ENCODE data around the gene GADD45GIP1.

Gene GADD45GIP1

DNA sequence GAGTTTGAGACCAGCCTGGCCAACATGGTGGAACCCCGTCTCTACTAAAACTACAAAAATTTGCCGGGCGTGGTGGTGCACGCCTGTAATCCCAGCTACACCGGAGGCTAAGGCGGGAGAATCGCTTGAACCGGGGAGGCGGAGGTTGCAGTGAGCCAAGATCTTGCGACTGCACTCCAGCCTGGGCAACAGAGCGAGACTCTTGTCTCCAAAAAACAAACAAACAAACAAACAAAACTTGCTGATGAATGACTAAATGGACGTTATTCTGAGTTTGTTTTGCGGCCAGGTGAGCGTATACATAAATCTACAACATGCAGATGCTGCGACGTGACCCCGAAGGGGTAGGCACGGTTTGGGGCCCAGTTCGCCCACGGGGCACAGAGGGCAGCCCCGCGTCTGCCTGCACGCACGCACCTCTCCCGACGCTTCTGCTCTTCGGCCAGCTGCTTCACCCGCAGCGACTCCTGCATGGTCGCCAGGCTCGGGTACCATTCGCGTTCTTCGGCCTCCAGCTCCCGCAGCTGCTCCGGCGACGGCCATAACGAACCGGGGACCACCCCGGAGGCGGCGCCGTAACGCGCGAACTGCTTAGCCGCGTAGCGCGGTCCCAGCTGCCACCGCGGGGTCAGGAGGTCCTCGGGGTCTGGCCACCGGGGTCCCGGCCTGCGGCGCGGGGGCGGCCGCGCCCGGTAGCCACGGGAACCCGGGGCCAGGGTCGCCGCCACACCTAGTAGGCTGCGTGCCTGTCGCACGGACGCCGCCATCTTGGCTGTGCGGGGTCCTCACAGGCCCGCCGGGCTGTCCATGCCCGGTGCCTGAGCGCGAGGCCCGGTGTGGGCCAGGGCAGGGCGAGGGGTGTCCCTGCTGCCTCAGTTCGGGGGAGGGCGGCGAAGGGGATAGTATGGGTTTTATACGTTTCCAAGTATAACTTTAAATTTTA is at the start of gene GADD45GIP1:
Gene GADD45GIP1 (minus strand): TSS at position 778 of the 943 bp plus-strand sequence. CDS start 11 bp downstream, at position 767.
- peak; percentile 40 for DNase-seq

DNA sequence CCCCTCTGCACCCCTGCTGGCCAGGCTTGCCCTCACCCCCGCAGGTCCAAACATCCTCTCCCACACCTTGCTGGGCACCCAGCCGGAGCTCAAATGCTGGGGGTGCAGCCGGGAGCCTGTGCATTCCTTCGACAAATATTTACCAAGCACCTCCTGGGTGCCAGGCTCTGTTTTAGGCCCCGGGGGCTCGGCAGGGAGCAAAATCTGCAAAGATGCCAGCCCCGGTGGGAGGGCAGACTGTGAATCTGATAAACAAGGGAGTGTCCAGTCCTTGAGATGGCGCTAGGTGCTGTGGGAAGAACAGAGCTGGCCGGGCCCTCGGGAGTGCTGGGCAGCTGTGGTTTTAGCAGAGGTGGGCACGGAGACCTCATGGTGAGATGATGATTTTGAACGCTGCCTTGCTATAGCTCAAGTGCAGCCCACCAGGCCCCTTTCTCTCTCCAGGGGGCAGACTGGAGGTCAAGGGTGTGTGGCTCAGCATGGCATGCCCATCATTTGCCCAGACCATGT is 48.9 kb upstream of the GADD45GIP1 start:
- no peak for DNase-seq

DNA sequence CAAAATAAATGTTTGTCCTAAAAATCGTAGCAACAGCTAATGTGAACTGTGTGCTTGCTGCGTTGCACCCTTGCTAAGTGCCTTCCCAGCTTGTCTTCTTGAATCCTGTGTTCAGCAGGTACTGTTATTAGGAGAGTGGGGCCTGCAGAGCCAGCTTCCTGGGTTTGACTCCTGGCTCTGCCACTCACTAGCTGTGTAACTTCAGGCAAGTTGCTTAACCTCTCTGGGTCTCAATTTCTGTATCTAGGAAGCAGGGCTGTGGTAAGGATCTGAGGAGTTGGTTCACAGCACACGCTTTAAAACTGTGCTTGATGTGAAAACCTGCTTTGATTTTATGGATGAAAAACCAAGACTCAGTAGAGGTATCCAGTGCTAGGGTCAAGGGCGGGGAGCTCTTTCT is 48.2 kb upstream of the GADD45GIP1 start:
- no peak for DNase-seq

DNA sequence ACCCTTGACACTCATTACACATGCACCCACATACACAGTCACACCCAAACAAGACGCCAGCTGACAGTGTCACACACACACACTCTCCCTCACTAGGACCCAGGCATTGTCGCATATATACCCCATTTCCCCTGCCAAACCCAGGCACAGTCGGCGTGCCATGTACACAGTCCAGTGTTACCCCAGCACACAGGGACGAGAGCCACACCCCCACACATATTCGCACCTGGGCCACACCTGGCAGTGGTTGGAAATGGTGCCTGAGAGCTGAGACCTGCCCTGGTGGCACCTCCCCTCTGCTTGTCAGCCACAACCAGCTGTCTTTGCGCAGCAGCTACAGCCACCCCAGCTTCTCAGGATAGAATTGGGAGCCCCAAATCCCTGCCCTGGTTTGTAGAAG is 47.2 kb upstream of the GADD45GIP1 start:
- no peak for DNase-seq

DNA sequence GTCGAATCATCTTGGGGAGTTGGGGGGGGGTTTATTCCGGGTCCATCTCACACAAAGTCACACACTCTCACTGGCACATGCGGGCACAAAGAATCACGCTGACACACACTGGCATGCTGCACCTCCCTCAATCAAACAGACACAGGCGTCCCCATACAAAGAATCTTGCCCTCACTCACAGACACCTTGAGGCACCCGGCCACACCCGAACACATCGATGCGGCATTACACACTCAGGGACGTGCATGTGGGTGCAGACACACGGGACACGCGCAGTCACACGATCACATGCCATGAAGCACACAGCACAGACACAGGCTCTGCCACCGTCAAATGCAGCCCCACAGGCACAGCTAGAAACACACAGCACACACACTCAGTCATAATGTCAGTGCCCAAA is 46.1 kb upstream of the GADD45GIP1 start:
- no peak for DNase-seq

DNA sequence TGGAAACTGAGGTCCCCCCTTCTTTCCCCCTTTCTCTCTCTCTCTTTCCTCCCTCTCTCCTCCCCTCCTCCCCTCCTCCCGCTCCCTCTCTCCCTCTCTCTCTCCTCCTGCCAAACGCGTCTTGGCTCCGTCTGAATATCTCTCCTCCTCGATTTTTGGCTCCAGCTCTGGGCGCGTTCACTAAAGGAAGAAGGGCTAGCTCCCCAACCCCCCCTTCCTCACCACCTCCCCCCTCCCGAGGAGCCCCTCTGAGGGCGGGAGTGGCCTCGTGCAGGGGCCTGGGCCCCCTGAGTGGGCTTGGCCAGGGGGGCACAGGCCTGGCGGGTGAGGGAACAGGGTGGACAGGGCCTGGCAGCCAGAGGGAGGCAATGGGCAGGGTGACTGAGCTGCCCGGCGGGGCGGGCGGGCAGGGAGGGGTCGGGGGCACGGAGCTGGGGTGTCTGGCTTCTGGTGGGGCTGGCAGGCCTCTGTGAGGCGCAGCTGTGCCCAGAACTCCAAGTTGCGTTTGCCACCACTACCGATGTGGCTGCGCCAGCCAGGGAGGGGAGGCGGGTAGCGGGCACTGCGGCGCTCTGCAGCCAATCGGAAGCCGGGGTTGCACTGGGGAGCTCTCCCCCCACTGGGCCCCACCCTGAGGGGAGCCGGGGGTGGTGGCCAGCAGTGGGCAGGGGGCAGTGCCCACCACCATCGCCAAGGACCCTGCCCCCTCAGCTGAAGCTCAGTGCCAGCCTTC is 45.3 kb upstream of the GADD45GIP1 start:
- no peak for DNase-seq

DNA sequence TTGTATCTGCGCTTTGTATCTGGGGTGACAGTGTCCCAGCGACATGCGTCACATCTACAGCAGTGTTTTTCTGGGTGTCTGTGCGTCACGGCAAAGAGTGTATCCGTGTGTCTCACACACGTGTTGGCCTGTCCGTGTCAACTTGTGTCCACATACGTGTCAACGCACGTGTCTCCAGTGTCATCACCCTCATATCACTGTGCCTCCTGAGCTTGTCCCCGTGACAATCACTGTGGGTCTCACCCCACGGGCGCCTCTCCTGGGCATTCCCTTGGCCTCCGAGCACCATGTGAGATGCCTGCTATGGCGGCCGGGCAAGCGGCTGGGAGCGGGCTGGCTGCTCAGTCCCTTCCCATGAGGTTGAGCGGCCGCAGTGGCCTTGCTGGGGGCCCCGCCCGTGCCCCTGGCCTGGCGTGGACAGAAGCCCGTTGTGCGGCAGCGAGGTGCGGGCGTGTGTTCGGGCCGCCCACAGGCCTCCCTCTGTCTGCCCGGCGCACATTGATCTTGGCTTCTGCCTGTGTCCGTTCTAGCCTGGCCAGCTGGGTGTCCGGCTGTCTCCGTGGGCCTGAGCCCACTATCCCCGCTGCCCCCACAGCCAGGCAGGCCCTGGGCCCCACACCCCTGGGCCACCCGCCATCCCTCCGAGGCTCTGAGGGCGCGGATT is 44.6 kb upstream of the GADD45GIP1 start:
- DNase-seq: no peak

DNA sequence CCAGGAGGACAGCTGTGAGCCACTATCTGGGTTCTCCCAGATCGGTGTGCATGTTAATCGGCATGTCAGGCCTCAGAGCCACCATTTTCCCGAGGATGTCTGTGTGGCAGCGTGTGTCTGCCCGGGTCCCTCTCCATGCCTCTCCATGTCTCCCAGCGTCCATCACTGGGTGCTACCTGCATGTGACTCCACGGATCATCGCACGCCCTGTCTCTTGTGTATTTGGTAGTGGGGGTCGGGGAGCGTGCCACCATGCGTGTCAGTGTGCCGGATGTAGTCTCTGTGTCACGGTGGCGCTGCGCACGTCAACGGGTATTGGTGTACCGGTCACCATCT is 44.1 kb upstream of the GADD45GIP1 start:
- DNase-seq: no peak

DNA sequence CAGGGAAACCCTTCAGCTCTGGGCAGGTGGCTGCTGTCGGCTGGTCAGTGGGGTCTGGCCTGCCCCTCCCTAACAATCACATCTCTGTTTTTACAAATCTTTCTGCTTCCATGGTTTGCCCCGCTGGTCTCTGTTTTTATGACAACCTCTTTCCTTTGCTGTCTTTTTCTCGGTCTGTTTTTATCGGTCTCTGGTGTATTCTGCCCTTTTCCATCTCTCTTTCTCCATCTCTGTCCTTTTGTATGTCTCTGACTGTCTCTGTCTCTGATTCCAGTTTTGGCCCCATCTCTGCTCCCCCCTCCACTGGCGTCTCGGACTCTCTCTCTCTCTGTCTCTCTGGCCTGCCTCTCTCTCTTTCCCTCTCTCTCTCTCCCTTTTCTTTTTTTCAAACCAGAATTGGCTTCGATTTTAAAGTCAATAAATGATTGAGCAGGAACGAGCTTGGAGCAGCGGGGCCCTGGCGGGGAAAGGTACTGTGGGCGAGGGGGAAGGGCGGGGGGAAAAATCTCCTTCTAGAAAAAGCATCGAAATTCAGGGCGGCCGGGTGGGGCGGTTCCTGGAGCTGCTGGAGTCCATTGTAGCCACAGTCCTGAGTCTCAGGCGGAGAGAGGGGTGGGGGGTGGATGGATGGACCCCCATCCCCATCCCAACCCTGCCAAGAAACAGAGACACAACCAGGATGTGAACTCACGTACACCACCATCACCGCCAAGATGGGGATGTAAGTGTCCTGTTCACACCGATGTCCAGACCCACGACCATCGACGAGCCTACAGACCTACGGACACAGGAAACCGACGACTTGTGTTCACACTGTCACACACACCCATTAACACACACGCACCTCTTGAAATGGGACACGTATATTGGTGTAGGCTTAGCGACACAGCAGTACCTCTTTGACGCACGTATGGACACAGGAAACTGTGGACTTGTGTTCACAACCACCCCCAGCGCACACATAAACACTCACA is 41.2 kb upstream of the GADD45GIP1 start:
- no peak for DNase-seq

DNA sequence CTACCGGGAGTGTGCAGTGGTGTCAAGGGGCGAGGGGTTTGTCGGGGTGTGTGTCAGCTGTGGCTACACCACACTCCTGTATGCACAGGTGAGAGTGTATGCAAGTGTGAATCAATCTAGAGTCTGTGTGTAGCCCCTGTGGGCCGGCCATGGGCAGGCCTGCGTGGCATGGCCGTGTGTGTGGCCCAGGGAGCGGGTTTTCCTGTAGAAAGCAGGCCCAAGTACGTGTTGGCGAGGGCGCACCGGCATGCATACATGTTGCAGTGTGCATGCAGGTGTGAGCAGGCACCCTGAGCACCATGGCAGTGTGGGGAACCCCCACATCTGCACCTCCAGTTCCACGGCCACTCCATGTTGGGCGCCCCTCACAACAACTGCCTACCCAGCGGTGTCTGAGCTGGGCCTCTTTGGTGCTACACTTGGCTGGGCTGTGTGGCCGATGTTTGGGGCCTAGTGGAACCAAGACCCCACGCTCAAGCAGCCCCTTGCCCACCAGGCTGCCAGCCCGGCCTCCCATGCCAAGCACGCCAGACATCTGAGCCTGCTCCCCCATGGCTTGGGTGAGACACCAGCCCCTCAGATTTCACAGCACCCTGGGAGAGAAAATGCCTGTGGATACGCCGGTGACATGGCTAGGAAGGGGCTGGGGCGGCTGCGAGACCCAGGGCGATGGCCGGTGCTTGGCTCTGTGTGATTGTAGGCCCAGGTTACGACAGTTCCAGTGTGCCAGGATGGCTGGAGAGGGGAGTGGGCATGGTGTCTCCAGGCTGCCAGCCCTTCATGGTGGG is 40.4 kb upstream of the GADD45GIP1 start:
- DNase-seq: no peak

DNA sequence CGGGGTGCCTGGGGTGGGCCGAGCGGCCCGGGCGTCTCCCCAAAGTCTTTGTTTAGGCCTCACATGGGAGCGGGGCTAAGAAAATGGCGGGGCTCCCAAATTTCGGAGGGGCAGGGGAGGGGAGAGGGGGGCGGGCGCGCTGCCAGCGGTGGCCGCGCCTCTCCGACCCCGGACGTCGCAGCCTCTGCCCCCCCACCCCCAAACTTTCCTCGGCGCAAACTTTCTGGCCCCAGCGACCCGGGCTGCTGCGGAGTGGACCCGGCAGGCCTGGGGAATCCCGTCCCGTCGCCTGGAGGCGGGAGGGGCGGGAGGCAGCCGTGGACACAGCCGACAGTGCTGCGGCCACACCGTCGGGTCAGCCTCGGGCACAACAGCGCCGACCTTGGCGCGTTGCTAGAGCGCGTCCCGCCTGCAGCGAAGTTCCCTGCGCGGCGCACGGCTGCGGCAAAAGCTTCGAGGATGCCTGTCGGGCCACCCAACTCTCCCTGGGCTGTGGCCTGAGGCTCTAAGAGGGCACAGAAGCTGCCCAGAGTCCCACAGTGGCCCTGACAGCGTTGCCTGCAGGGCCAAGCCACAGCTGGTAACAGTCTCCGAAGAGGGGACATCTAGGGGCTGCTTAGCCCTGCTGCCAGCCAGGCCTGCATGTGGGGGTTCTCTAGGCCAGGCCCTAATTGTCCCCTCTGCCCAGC is 39.5 kb upstream of the GADD45GIP1 start:
- no peak for DNase-seq

DNA sequence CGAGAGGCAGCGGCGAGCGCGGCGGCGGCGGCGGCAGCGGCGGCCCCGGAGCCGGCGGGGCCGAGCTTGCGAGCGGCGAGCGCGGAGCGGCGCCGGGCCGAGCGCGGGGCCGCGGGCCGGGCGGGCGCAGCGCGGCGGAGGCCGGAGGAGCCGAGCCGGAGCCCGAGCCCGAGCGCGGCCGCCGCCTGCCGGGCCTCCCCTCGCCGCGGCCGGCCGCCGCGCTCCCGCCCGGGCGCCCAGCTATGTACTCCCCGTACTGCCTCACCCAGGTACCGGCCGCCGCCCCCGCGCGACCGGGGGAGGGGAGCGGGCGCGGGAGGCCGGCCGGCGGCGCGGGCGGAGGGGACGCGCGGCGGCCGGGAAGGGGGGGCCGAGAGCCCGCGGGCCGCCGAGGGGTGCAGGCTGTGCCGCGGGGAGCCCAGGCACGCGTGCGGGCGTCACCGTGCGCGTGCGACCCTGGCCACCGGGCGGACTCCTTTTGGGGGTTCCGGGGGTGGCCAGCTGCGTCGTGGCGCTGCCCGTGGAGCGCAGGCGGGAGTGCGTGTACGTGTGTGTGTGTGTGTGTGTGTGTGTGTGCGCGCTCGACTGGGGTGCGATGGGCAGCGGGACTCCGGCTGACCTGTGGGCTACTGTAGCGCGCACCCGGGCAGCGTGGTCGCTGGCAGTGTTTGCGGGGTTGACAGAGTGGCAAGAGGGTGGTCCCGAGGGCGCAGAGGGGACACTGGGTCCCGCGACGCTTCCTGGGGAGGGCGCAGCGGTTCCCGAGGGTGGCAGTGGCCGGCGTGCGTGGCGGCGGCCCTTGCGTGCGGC is 38.8 kb upstream of the GADD45GIP1 start:
- DNase-seq: no peak

DNA sequence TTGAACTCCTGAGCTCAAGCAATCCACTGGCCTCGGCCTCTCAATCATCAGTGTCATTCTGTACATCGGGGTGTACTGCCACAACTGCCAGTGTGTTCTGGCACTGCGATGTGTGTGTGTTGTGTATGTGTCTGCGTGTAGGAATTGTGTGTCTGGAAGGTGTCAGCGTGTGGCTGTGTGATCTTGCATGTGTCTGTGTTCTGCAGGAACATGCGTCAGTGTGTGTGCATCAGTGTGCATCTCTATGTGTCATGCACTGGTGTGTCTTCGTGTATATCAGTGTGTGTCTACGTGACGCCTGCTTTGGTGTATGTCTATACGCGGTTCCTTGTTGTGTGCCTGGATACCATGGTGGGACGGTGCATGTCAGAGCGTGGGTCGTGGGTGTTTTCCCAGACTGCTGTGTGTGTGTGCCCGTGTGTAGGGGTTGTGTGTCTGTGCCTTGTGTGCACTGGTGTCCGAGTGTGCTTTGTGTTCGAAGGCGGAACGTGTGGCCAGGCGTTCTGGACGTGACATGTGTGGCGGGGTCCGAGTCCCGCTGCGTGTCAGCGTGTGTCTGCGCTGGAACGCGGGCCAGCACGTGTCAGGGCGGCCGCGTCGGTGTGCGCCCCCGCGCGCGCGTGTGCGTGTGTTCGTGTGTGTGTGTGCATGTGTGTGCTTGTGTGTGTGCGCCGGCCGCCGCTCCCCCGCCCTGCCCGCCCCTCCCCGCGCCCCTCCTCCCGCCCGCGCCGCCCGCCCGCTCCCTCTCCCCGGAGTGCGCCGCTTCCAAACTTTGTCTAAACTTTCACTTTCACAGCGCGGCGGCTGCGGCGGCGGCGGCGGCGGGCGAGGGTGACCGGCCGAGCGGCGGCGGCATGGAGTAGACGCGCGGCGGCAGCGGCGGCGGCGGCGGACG is 37.9 kb upstream of the GADD45GIP1 start, which contains the start of gene NFIX:
Gene NFIX (plus strand): TSS at position 775 of the 895 bp plus-strand sequence. CDS start 363 bp downstream, outside the sequence.
- peak; percentile 29 for DNase-seq

DNA sequence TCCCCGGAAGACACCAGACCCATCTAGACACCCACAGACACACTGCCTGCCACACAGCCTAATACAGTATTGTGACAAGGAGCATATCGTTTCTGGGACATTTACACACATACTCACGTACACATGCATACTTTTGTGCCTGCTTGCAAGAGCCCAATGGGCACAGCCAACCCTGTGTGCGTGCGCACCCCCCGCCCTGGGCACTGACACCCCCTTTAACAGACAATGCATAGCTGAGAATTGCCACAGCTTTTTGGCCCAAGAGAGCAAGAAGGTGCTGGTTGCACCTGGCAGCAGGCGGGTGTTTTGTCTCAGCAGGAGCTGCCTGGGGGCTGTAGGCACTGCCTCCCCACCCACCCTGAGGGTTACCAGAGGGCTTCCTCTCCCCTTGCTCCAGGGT is 36.5 kb upstream of the GADD45GIP1 start:
- no peak for DNase-seq

DNA sequence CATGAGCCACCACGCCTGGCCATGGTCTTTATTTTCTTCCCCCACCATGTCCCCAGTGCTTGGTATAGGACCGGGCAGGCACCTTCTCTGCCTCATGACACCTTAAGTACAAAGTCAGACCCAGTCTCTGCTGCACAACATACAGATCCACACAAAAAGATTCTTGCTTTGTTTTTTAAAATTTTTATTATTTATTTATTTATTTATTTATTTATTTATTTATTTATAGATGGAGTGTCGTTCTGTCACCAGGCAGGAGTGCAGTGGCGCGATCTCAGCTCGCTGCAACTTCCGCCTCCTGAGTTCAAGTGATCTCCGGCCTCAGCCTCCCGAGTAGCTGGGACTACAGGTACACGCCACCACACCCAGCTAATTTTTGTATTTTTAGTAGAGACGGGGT is 35.7 kb upstream of the GADD45GIP1 start:
- no peak for DNase-seq

DNA sequence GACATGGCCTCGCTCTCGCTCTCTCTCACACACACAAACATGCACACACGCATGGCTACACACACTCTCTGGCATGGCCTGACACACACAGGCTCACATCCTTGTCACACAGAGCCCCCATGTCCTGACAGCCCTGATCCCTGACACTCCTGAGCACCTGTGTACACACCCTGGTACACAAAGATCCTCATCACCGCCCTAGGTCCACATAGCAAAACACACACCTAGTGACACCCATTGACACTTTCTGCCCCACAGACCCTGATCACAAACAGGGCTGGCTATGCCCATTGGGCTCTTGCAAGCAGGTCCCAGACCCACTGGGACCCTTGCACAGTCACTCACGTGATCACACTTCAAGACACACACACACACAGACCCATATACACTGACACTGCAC is 34.3 kb upstream of the GADD45GIP1 start:
- no peak for DNase-seq

DNA sequence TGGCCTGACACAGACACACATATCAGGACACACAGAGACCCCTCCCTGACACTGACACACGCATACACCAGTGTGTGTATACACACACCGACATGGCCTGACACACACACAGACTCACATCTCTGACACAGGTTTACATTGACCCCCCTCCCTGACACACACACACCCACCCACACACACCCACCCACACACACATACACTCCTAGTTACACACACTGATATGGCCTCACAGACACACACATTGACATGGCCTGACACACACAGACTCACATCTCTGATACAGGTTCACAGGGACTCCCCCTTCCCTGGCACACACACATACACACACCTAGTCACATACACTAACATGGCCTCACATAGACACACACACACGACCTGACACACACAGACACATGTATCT is 33.8 kb upstream of the GADD45GIP1 start:
- no peak for DNase-seq

DNA sequence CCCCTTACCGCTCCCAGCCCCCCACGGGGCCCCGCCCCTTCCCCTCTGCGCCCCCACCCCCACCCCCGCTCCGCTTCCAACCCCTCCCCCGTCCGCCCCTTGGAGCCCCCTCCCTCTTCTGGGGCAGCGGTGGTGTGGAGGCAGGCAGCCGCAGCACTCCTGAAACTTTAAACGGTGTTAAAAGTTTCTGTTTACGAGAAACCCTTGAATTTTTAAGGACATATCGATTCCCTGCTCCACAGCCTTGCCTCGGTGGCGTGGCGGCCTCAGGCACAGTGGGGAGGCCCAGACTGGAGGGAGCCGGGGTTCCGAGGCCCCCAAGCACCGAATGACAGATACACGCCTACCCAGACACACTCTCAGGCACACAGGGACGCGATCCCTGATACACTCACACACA is 33.4 kb upstream of the GADD45GIP1 start:
- no peak for DNase-seq

DNA sequence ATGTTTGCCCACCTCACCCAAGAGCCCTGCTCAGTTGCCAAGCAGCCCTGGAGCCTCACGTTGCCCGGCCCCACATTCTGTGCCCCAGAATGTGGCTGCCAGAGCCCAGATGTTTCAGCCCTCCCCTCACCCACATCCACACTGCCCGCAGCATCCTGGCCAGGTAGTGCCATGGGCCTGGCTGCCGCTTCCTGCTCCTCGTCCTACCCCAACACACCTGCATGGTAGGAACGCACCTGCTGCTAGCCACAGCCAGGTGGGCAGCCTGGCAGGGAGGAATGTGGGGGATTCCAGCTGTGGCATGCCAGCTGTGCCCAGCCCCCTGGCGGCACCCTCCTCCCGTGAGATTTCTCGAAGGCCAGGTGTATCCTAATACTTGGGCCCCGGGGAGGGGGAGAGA is 30.8 kb upstream of the GADD45GIP1 start:
- no peak for DNase-seq

Data from amniotic stem cell (primary cell).